Lower leg skin (tissue), 4 donors: ENCODE results near the gene RBM46. TPM values are rescaled to one million over a fixed set of nuclear protein-coding genes. Genes with fewer than 3 reads are reported as not detected.

ENCODE experiments used
- DNase-seq, 2 donors: peaks; one replicate each; pipeline ENCODE4 v3.0.0-alpha.2; 2019; ENCODE audit warnings: low spot score in 2 of 2
- H3K4me3 ChIP-seq: fragments of 200-600 bp; sonication (generic); 2 replicates; pipeline ENCODE4 v1.5.1; 2017; ENCODE audit warnings: mild to moderate bottlenecking, low read depth; ENCODE audit not compliant: poor library complexity, severe bottlenecking
- CTCF ChIP-seq, 3 donors: fragments of 450-650 bp; IDR thresholded peaks; one replicate each; pipeline ENCODE4 v1.5.1; 2016; ENCODE audit warnings: antibody characterized with exemption in 3 of 3, mild to moderate bottlenecking in 3 of 3, moderate library complexity in 2 of 3
- POLR2A ChIP-seq, 2 donors: fragments of 450-650 bp; IDR thresholded peaks; one replicate each; pipeline ENCODE4 v1.6.1; 2016 to 2017; ENCODE audit warnings: antibody characterized with exemption in 2 of 2, mild to moderate bottlenecking in 1 of 2, moderate library complexity in 1 of 2
- WGBS, 2 donors: methylation state at CpG; one replicate each; pipeline ENCODE4 v1.1.5; 2018; 5-methylcytosine and 5-hydroxymethylcytosine counted together
- intact Hi-C: fragments of 100-400 bp; cut with DNase I; formaldehyde crosslinking; loops from one replicate; pipeline ENCODE4 v1.15.0; 2023; ENCODE audit warnings: low total_unique reads
- total RNA-seq, 4 donors: library from RNA; depleted of rRNA; stranded (reverse); fragments of >200 nt; gene quantifications; one replicate each; pipeline ENCODE4 v1.1.0, GENCODE V29; 2016

Gene RBM46
- total RNA-seq, 4 donors from 2014 or later = not detected

GRCh38 chr4:154739111-154739510 is 42.0 kb upstream of the RBM46 start:
- TF ChIP-seq POLR2A (IDR thresholded peaks at IDR 0.05) = no peak
- TF ChIP-seq CTCF (IDR thresholded peaks at IDR 0.05) = no peak
- intact Hi-C loops = no loop called here
- H3K4me3 ChIP-seq = no peak overlapping the region
- no peak for DNase-seq

- no peak for DNase-seq
- H3K4me3 ChIP-seq = no peak overlapping the region
- TF ChIP-seq POLR2A (IDR thresholded peaks at IDR 0.05) (no peak), CTCF (IDR thresholded peaks at IDR 0.05) (no peak)
- intact Hi-C loops = no loop called here
- 63 to 66% methylated on average over 24 of the region's 24 CpGs for WGBS, 2 donors
Observed at GRCh38 chr4:154740462-154740861, 40.6 kb upstream of the RBM46 start.

GRCh38 chr4:154741131-154741665 is 39.9 kb upstream of the RBM46 start:
- no peak overlapping the region for H3K4me3 ChIP-seq
- TF ChIP-seq POLR2A (IDR thresholded peaks at IDR 0.05) = no peak
- no peak for TF ChIP-seq CTCF (IDR thresholded peaks at IDR 0.05)
- intact Hi-C loops = no loop called here
- DNase-seq = no peak
- WGBS, 2 donors = 15 to 19% methylated on average over 20 of the region's 20 CpGs

GRCh38 chr4:154741922-154742850 is 38.9 kb upstream of the RBM46 start:
- H3K4me3 ChIP-seq = no peak overlapping the region
- intact Hi-C loops = no loop called here
- DNase-seq = no peak
- 2 to 3% methylated on average over 49 of the region's 49 CpGs for whole genome bisulfite sequencing, 2 donors
- no peak for TF ChIP-seq CTCF (IDR thresholded peaks at IDR 0.05)
- TF ChIP-seq POLR2A (IDR thresholded peaks at IDR 0.05) = no peak

- no peak for DNase-seq
- WGBS, 2 donors = 1 to 2% methylated on average over 27 to 48 of the region's 55 CpGs
- TF ChIP-seq CTCF (IDR thresholded peaks at IDR 0.05) = no peak
- no peak for TF ChIP-seq POLR2A (IDR thresholded peaks at IDR 0.05)
- intact Hi-C loops = no loop called here
- peak within 1 kb of the TSS; percentile 12 for H3K4me3 ChIP-seq
Observed at GRCh38 chr4:154743683-154744340, 37.3 kb upstream of the RBM46 start, which contains the start of gene LRAT. Gene LRAT (plus strand): TSS chr4:154744000. CDS start chr4:154744327, 327 bp downstream.
